ENCODE results near the gene UQCR11. TPM values are rescaled to one million over a fixed set of nuclear protein-coding genes. Genes with fewer than 3 reads are reported as not detected.

Gene UQCR11
- total and polyA plus RNA-seq, 2 of the 8 experiments (the other 6 are each of a cell fraction or from before 2014, with no cell fraction given) = 162 to 171 TPM

DNA sequence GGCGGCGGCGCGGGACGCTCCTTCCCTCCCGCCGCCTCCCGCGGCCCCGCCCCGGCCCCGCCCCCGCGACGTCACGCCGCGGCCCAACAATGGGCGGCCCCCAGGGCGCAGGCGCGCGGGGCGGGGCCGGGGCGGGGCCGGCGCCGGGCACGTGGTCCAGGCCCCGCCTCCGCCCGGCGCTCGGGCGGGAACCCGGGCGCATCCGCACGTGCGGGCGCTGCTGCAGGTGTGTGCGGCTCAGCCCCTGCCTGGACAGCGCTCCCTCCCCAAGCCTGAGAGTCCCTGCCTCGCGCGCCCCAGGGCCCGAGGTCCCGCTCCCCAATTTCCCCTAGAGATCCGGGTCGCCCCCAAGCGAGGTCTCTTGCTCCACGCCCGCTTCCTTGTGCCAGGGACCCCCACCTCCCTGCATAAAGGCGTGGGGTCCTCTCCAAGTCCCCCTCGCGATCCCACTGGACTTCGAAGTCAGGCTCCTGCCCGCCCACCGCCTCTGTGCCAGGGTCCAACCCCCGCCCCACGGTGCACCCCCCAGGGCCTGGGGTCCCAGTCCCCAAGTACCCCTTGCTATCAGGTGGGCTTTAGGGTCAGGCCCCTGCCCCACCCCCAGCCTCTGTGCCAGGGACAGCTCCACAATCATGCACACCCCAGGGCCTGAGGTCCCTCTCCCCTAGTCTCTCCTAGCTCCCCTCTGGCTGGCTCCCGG, 36.8 kb downstream of the UQCR11 start, which contains the start of gene MEX3D:
Gene MEX3D (minus strand): TSS at position 6 of the 700 bp plus-strand sequence. CDS start 267 bp downstream, outside the sequence.
- Histone ChIP-seq H2BK20ac (ENCODE audit: low read length) (no peak within 1 kb of the TSS), H3K4me3 (ENCODE audit: extremely low read depth in 1 of 4, insufficient read depth in 2 of 4, low read depth in 3 of 4, low read length in 4 of 4) (peak within 1 kb of the TSS; percentile 68 to 99 (median 85)), H3K4ac (replicated peaks; ENCODE audit: insufficient read length, low read depth, low read length) (no peak within 1 kb of the TSS), H4K20me1 (replicated peaks in 1 of 2; ENCODE audit: control insufficient read depth in 1 of 2, insufficient read depth in 2 of 2, low read length in 2 of 2) (peaks cover 15 to 16% of the 10 kb centered on the region in 2 experiments), H4K8ac (ENCODE audit: extremely low read depth, insufficient read depth, low read length) (peak within 1 kb of the TSS; percentile 93), H2AFZ (ENCODE audit: low read length) (no peak within 1 kb of the TSS), H3K23ac (ENCODE audit: insufficient read length) (no peak within 1 kb of the TSS), H3K27ac (ENCODE audit: low read depth, low read length) (peak within 1 kb of the TSS; percentile 91), H3K18ac (ENCODE audit: extremely low read depth, low read length) (peak within 1 kb of the TSS; percentile 48; the same call in 1 of the 2 replicates), H2BK120ac (replicated peaks; ENCODE audit: low read depth, low read length) (no peak within 1 kb of the TSS), H2BK5ac (ENCODE audit: low read depth, low read length) (no peak within 1 kb of the TSS), H3K56ac (replicated peaks; ENCODE audit: insufficient read length, low read depth, low read length) (no peak within 1 kb of the TSS), H3K23me2 (ENCODE audit: low read depth, low read length) (peaks cover 3% of the 10 kb centered on the region; the same call in 1 of the 2 replicates), H2BK15ac (ENCODE audit: low read length) (no peak within 1 kb of the TSS), H4K5ac (ENCODE audit: insufficient read length, low read depth, low read length) (peak within 1 kb of the TSS; percentile 43), H3K4me1 (replicated peaks in 1 of 4; ENCODE audit: control insufficient read depth in 3 of 4, insufficient read depth in 4 of 4, low read length in 3 of 4) (peaks cover 0 to 10% (median 7%) of the 10 kb centered on the region in 4 experiments; a peak in 6 of 7 replicates), H3K9ac (replicated peaks in 1 of 4; ENCODE audit: extremely low read depth in 1 of 4, low read depth in 3 of 4, low read length in 3 of 4) (peak within 1 kb of the TSS; percentile 35 to 98 (median 94); a peak in 6 of 7 replicates), H3K4me2 (ENCODE audit: insufficient read depth in 1 of 2, low read depth in 2 of 2, low read length in 2 of 2) (peak within 1 kb of the TSS; percentile 88 to 94), H3K14ac (ENCODE audit: insufficient read length) (no peak within 1 kb of the TSS), H4K91ac (replicated peaks; ENCODE audit: insufficient read length, low read length) (peak within 1 kb of the TSS; percentile 65), H3K9me3 (ENCODE audit: insufficient read depth in 2 of 2, low read depth in 1 of 2, low read length in 1 of 2) (peaks cover 0 to 8% of the 10 kb centered on the region in 2 experiments; a peak in 2 of 4 replicates), H3K27me3 (replicated peaks in 1 of 4; ENCODE audit: control insufficient read depth in 3 of 4, extremely low read depth in 1 of 4, insufficient read depth in 3 of 4, low read length in 3 of 4) (peaks cover 8 to 26% (median 14%) of the 10 kb centered on the region in 4 experiments), H3K36me3 (ENCODE audit: control insufficient read depth in 2 of 4, insufficient read depth in 4 of 4, low read length in 3 of 4) (no peaks in the 10 kb centered on the region; a peak in 1 of 8 replicates), H2BK12ac (ENCODE audit: low read depth, low read length) (peak within 1 kb of the TSS; percentile 33; the same call in 1 of the 2 replicates), H3K79me1 (ENCODE audit: low read depth, low read length) (peaks cover 9% of the 10 kb centered on the region; the same call in 1 of the 2 replicates), H2AK5ac (ENCODE audit: low read depth, low read length) (no peak within 1 kb of the TSS), H3K79me2 (ENCODE audit: control insufficient read depth in 1 of 2, insufficient read depth in 2 of 2, low read length in 2 of 2) (peaks cover 12 to 36% of the 10 kb centered on the region in 2 experiments)
- no peak for FAIRE-seq
- DNase-seq (ENCODE audit: low read depth in 1 of 2, low spot score in 2 of 2) = peak in 1 of 2 experiments; percentile 79
- WGBS, 2 experiments (ENCODE audit: extremely low coverage in 1 of 2, insufficient coverage in 1 of 2, insufficient read length in 1 of 2, insufficient replicate concordance in 2 of 2, low coverage in 1 of 2, low lambda C conversion rate in 2 of 2, missing lambda C conversion rate in 1 of 2) = 72% methylated on average over 6 of the region's 63 CpGs; no CpG with 5 or more reads in 1 of the 2 experiments
- ChIA-PET CTCF (ENCODE audit: partially characterized antibody) (interaction anchor here (0.7 to 1.4 kb wide), 4 partner anchors 20 to 308 kb away, joined by 3 read pairs; no protein-coding TSS in a partner anchor), POLR2A (ENCODE audit: partially characterized antibody) (interaction anchor here (0.8 to 2.1 kb wide), 5 partner anchors 8 to 75 kb away, joined by 3 to 18 read pairs (median 4); partner anchors contain the start of gene MBD3)
- TF ChIP-seq SP4 (IDR thresholded peaks at IDR 0.05; ENCODE audit: low read length) (0 out of 2 replicates have a peak, but pooled peaks have one; percentile 71), HDAC2 (IDR thresholded peaks at IDR 0.05; ENCODE audit: borderline replicate concordance in 1 of 2, low read depth in 2 of 2, low read length in 2 of 2) (0 out of 4 replicates have a peak, but pooled peaks of 1 of the 2 experiments have one; percentile 35), SAP30 (IDR thresholded peaks at IDR 0.05; ENCODE audit: insufficient read depth, insufficient replicate concordance, low read length) (no peak)
- TF ChIP-seq, protein P1, sequence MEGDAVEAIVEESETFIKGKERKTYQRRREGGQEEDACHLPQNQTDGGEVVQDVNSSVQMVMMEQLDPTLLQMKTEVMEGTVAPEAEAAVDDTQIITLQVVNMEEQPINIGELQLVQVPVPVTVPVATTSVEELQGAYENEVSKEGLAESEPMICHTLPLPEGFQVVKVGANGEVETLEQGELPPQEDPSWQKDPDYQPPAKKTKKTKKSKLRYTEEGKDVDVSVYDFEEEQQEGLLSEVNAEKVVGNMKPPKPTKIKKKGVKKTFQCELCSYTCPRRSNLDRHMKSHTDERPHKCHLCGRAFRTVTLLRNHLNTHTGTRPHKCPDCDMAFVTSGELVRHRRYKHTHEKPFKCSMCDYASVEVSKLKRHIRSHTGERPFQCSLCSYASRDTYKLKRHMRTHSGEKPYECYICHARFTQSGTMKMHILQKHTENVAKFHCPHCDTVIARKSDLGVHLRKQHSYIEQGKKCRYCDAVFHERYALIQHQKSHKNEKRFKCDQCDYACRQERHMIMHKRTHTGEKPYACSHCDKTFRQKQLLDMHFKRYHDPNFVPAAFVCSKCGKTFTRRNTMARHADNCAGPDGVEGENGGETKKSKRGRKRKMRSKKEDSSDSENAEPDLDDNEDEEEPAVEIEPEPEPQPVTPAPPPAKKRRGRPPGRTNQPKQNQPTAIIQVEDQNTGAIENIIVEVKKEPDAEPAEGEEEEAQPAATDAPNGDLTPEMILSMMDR (IDR thresholded peaks at IDR 0.05; ENCODE audit: control extremely low read depth in 1 of 3, insufficient read depth in 1 of 3, low read depth in 1 of 3, low read length in 3 of 3) = no peak
- TF ChIP-seq, protein P2, sequence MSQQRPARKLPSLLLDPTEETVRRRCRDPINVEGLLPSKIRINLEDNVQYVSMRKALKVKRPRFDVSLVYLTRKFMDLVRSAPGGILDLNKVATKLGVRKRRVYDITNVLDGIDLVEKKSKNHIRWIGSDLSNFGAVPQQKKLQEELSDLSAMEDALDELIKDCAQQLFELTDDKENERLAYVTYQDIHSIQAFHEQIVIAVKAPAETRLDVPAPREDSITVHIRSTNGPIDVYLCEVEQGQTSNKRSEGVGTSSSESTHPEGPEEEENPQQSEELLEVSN (IDR thresholded peaks at IDR 0.05) = peak; percentile 99
- TF ChIP-seq, protein P3, sequence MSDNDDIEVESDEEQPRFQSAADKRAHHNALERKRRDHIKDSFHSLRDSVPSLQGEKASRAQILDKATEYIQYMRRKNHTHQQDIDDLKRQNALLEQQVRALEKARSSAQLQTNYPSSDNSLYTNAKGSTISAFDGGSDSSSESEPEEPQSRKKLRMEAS (IDR thresholded peaks at IDR 0.05) = peak; percentile 99
